ENCODE data around the gene ZNF611.
A peak's percentile ranks its signal among the peaks of the same experiment; 100 is the strongest.
"Not testable (repeated sequence)": the region's sequence is repeated elsewhere in the genome, so short reads cannot be mapped to it uniquely, and the experiment has no call there.

ZNF611 gene

DNA sequence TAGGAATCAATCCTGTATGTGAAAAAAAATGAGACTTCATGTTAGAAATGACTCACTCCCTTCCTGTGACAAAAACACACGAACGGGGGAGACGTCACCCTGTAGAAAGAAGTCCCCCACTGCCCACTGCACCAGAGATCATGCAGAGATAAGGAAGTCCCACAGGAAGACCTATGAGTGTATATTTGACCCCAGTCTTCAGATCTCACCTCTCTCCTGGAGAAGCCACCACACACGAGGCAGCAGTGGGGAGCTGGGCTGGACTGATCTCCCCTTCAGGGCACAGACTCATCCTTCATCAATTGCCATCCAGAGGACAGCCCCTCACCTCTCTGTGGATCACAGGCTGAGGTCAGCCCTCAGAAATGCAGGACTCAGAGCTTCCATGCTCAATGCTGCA lies 18.9 kb downstream of the ZNF611 start:
- not testable (repeated sequence) for DNase-seq

DNA sequence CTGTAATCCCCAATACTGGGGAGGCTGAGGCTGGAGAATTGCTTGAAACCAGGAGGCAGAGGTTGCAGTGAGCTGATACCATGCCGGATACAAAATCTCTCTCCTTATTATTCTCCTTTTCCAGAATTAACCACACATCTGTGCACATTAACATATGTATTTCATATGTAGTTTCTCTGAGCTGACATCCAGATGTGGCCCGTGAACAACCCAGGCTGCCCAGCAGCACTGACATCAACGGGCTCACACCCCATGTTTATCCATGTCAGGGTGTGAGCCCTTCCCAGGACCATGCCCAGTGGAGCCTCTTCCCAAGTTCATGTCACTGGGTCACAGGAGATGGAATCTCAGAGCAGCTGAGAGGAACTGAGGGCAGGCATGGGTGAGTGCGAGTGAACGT lies 19.5 kb downstream of the ZNF611 start:
- DNase-seq: not testable (repeated sequence)

DNA sequence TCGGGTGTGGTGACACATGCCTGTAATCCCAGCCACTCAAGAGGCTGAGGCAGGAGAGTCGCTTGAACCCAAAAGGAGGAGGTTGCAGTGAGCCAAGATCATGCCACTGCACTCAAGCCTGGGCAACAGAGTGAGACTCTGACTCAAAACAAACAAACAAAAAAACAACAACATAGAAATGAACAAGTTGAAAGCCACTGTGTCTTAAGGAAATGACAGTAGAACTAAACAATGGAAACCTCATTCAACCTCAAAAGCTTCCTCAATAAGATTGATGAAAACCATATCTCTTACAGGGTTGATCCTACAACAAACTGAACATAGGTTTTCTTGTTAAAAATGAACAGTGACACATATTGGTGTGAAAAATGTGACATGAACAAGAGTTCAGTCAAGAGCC lies 21.8 kb downstream of the ZNF611 start:
- not testable (repeated sequence) for DNase-seq

DNA sequence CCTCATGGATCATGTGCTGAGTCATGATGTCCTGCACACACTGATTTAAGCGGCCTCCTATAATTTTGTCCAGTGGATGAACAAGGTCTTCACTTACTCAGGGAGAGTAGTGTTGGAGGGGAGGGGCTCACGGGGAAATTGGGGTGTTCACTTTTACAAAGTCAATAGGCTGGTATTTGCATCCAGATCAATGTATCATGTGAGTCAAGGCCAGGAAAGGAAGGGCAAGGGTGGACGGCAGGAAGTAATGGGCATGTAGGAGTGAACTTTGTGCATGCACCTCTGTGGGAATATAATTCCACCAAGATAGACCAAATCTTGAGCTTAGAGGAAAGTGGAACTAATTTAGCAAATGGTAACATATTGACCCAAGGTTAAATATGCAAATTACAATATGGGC lies 23.2 kb downstream of the ZNF611 start:
- not testable (repeated sequence) for DNase-seq

DNA sequence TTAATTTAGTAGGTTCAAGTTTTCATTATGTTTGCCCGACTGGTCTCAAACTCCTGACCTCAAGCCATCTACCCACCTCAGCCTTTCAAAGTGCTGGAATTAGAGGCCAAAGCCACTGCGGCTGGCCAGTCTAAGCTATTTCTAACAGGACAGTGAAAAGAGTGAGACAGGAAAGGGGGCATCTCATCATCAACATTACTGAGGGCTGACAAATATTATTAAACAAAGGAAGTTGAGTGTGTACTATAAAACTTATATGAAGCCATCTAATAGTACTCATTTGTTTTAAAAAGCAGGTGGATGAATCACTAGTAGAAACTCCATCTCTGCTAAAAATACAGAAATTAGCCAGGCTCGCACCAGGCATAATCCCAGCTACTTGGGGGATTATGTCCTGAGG lies 24.3 kb downstream of the ZNF611 start:
- DNase-seq: no peak

DNA sequence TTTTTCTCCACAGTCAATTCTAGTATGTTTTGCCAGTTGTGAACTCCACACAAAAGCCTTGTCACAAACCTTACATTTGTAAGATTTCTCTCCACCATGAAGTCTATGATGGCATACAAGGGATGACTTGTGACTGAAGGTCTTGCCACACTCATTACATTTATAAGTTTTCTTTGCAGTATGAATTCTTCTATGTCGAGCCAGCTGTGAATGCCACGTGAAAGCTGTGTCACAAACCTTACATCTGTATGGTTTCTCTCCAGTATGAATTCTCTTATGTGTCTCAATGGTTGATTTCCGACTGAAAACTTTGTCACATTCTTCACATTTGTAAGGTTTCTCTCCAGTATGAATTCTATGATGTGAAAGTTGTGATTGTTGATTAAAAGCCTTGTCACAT lies 29.2 kb downstream of the ZNF611 start:
- not testable (repeated sequence) for DNase-seq

DNA sequence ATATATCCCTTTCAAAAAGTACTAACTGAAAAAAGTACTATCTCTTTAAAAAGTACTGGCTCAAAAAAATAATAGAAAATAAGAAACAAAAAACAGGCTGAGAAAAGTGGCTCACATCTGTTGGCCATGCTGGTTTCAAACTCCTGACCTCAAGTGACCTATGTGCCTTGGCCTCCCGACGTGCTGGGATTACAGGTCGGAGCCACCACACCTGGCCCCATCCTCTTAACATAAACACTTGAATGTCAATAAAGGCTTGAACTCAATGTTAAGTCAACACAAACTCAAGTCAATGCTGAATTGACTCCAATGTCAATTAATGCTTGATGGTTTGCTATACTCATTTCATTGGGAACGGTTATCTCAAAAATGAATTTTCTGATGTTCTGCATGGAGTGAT lies 30.9 kb downstream of the ZNF611 start:
- DNase-seq: no peak

DNA sequence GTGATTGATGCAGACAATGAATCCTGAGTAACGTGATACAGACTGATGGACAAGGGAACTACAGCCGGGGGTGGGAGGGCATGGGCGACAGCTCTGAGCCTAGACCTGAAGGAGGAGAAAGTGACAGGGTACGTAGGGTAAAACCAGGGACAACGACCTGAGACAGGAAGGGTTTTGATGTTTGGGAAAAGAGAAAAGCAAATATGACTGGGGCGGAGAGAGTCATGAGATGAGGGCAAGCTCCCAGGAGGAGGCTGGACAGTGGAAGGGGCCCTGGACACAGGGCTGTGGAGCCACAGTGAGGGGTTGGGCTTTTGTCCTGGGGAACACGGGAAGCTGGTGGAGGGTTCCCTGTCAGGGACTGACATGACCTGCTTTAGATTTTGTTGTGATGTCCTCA lies 34.2 kb downstream of the ZNF611 start:
- DNase-seq: no peak

DNA sequence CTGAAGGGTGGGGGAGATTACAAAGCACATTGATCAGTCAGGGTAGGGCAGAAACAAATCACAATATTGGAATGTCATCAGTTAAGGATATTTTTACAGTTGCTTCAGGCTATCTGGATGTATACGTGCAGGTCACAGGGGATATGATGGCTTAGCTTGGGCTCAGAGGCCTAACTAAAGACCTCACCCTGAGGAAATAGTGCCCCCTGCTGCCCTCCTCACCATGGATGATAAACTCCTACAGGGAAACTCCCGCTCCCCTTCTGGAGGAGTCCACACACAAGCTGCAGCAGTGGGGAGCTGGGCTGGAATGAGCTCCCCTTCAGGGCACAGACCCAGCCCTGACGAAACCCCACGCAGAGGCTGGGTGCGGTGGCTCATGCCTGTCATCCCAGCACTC lies 35.3 kb downstream of the ZNF611 start:
- DNase-seq: not testable (repeated sequence)

DNA sequence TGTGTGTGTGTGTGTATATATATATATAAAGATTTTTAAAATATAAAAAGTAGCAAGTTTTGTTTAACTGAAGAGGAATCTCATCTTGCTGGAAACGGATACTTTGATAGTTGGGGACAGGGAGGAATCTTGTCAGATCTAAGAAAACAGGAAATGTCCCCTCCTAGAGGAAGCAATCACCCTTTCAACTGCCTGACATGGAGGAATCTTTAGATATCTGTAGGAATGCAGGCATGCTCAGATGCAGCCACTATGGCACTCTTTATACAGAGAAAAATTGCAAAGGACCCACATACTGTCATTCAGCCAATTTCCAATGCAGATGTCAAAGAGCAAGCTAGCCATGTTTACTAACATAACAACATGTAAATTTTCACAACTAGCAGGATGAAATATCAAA lies 38.8 kb downstream of the ZNF611 start:
- DNase-seq: no peak

DNA sequence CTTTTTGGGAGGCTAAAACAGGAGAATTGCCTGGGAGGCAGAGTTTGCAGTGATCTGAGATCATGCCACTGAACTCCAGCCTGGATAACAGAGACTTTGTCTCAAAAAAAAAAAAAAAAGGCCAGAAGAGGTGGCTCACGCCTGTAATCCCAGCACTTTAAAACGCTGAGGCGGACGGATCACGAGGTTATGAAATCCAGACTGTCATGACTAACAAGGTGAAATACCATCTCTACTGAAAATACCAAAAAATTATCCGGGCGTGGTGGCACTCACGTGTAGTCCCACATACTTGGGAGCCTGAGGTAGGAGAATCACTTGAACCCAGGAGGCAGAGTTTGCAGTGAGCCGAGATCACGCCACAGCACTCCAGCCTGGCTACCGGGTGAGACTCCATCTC lies 39.9 kb downstream of the ZNF611 start:
- no peak for DNase-seq

DNA sequence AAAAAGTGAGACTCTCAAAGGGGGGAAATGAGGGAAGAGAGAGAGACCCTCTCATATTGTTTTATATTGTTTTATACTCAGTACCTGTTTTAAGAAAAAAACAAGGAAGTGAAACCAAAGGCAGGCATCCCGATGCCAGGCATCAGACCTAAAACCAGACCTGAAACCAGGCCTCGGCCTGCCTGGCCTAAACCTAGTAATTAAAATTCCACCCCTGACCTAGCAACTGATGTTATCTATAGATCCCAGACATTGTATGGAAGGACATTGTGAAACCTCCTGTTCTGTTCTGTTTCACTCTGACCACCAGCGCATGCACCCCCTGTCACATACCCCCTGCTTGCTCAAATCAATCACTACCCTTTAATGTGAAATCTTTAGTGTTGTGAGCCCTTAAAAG lies 40.6 kb downstream of the ZNF611 start:
- not testable (repeated sequence) for DNase-seq

DNA sequence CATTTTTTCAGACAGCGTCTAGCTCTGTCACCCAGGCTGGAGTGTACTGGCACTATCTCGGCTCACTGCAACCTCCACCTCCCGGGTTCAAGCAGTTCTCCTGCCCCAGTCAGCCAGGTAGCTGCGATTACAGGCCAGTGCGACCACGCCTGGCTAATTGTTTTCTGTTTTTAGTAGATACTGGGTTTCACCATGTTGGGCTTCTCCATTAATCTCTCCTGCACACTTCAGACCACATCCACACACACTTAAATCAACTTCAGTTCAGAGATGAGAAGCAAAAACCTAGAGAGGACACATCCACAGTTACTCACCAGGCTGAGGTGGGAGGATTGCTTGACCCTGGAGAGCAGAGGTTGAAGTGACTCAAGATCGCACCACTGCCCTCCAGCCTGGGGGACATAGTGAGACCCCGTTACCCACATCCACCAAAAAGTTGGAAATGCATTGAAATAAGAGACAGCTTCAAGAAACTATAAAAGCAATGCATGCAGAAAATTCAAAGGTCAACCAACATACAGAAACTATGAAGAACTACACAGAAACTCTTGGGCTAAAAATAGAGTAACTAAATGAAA lies 42.3 kb downstream of the ZNF611 start:
- no peak for DNase-seq

DNA sequence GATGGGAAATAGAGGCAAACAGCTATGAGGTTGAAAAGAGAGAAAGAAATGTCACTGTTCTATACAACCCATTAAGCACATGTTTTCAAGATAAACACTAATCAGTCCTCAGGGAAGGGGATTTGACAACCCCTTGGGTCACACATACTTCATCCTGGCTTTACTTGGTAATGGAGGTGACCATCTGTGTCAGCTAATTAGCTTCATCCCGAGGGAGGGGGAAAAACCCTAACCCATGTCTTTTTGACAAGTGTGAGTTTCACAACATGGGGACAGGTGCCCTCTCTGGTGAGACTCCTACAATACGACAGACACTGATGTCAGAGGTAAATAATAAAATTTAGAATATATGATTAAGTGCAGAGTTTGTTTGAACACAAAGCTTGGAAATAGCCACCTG lies 43.1 kb downstream of the ZNF611 start:
- DNase-seq: no peak

DNA sequence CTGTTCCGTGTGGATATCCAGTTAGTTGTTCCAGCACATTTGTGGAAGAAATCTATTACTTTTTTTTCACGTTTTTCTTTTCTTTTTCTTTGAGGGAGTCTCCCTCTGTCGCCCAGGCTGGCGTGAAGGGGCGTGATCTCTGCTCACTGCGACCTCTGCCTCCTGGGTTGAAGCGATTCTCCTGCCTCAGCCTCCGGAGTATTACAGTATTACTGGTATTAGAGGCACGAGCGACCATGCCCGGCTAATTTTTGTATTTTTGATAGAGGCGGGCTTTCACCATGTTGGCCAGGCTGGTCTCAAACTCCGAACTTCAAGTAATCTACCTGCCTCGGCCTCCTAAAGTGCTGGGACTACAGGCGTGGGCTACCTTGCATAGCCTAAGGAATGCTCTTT lies 43.6 kb downstream of the ZNF611 start:
- no peak for DNase-seq

DNA sequence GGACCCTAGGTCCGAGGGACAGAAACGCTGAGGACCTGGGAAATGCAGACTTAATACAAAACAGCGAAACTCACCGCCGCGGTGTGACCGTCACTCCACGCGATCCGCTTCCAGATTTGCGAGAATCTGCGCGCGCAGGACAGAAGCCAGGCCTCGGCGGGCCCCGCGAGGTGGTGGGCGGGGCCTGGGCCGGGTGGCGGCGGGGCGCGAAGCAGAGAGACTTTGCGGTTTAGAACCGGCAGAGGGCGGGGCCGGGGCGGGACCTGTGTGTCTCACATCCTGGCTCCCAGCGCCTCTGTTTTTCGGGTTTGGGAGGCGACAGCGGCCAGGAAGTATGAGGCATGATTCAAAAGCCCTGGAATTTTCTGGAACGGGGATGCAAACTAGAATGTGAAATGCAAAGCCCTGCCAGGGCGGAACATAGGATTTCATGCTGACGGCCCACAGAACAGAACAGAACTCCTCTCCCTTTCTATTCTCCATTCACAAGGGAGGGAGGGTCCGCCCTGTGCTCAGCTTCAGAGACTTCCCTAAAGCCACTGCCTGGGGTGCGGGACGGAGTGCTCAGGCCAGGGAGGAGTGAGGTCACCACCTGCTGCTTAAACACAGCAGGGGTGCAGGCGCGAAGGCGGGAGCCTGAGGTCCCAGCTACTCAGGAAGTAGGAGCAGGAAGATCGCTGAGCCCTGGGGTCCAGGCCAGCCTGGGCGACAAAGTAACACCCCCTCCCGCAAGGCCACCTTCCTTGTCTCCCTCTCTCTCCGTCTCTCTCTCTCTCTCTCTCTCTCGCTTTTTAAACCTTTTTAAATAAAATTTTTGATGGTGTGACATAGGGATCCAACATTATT lies 44.3 kb downstream of the ZNF611 start:
- DNase-seq: peak; percentile 87

DNA sequence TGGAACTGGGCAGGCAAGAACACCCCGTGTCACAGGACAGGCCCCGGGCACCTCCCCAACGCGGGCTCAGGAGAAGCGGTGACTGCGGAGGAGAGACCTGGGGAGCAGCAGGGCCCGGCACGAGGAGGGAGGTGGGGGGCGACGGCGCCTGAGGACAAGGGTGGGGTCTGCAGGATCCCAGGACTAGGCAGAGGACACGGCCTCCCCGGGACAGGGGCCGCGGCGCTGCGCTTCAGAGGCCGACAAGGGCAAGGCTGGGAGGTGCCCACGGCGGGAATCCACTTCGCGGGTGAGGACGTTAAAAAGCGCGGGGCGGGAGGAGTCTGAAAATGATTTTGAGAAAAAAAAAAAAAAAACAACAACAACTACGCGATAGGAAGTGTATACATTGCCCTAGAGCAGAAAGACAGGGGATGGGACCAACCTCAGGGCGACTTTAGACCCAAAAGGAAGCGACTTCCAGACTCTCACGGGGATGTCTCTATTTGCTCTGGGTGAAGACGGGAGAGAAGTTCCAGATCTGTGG lies 44.9 kb downstream of the ZNF611 start:
- peak; percentile 17 for DNase-seq

DNA sequence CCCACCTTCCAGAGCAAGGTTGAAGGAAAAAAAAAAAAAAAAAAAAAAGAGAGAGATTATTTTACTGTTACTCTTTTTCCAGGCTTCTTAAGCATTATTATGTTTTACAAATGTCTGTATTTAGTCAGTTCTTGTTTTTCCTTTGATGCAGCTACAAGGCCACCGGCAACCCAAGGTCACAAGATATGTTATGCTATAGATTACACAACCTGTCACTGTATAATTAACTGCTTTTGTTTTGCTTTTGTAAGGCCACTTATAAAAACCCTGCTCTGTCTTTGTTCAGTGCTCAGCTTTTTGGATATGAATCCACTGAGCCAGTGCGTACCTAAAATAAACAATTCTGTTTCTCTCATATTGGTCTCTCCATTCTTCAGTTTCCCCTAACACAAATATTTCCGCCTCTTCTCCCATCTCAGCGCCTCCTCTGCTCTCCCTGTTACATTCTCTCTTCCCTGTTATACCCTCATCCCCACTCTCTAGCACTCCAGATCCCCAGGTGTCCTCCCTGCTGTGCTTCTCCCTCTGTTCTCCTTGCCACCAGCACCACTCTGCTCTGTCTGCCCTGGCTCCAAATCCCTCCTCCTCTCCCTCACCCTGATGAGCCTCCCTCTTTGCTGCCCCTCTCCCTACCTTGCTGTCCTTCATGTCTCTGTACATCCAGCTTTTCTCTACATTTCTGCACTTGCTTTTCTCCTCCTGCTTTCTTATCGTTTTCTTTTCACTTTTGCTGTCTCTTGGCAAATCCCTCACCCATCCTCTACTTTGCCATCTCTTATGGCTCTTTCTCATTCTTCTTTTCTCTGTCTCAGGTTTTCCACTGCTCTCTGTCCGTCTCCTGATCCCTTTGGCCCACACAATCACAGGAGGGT lies 45.7 kb downstream of the ZNF611 start:
- not testable (repeated sequence) for DNase-seq

DNA sequence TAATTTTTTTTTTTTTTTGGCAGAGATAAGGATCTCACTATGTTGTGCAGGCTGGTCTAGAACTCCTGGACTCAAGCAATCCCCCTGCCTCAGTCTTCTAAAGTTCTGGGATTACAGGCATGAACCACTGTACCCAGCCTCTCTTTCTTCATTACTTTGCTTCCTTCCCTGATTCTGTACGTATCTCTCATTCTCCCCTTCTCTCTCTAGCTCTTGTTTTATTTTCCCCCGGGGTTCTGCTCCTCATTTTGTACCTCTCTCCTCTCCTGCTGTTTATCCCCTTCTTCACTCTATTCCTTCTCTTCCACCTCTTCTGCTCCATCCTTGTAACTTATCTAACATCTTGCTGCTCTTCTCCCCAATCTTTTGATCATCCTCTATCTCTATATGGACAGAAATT lies 46.5 kb downstream of the ZNF611 start:
- no peak for DNase-seq

DNA sequence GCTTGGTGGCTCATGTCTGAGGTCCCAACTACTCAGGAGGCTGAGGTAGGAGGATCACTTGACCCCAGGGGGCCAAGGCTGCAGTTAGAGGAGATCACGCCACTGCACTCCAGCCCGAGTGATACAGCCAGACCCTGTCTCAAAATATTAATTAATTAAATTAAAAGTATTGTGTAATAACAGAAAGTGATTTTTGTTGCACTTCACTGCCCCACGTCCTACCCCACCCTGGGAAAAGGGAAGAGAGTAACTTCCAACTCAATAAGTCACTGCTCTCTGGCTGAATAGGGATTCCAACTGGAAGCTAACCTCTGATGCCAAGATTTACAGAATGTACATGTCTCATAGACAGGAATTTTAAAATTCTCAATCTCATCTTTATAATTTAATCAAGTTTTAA lies 47.2 kb downstream of the ZNF611 start:
- no peak for DNase-seq

DNA sequence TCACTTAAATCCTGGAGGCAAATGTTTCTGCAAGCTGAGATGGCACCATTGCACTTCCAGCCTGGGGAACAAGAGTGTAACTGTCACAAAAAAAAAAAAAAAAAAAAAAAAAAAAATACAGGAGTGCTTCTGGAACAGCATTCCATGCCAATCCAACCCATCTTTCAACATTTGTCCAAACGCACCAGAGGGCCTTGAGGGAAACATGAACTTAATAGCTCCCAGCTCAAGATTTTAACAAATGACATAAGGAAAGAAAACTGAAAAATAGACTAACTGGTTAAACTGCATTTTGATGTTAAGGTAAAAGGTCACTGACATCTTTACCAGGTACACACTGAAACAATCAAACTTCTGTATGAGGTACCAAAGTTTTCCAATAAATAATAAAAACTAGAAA lies 49.0 kb downstream of the ZNF611 start:
- DNase-seq: no peak

DNA sequence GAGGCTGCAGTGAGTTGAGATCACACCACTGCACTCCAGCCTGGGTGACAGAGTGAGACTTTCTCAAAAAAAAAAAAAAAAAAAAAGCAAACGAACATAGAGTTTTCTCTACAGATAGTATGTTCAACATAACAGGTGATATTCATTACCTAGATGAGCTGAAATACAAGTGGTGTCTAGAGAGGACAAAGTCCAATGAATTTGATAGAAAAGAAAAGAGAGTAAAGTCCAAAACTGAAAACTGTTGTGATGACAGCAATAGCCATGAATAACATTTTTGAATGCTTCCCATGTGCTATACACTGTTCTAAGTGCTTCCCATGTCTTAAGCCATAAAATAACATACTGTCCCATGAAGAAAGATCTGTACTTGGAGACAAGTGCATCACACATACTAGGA lies 53.6 kb downstream of the ZNF611 start:
- not testable (repeated sequence) for DNase-seq

DNA sequence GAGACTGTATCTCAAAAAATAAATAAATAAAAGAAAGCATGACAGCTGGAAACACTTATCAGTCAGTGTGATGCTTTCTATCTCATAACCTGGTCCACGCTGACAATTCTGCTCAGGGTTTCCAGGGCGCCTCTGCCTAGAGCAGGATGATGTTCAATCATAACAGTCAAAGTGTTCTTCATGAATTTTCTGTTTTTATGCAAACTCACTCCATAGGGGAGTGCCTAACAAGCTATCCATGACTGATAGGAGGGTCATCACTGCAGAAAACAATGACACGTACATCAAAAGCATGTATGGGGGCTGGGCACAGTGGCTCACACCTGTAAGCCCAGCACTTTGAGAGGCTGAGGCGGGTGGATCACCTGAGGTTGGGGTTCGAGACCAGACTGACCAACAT lies 55.2 kb downstream of the ZNF611 start:
- DNase-seq: no peak

Measured in effector CD4-positive, alpha-beta T cell (primary cell).